Esophagus squamous epithelium (tissue), 5 donors: ENCODE data around the gene OSTF1. TPM values are rescaled to one million over a fixed set of nuclear protein-coding genes. Genes with fewer than 3 reads are reported as not detected.

Experiments
- DNase-seq: peaks from one replicate; lab custom pipeline; 2025; lab: John Stamatoyannopoulos, UW
- H3K27ac ChIP-seq, 4 donors: fragments of 200-600 bp; sonication (generic); one replicate each; pipeline ENCODE4 v1.5.1; 2016 to 2019; ENCODE audit warnings: mild to moderate bottlenecking in 1 of 4
- H3K27me3 ChIP-seq, 4 donors: fragments of 200-600 bp; sonication (generic); 1 replicate in 3 of 4; 2 replicates in 1 of 4; pipeline versions ENCODE4 v1.5.1 to v1.6.0; 2017 to 2021; ENCODE audit warnings: antibody characterized with exemption in 1 of 4
- H3K36me3 ChIP-seq, 3 donors: fragments of 200-600 bp; sonication (generic); one replicate each; pipeline ENCODE4 v1.5.1; 2016 to 2019
- H3K4me1 ChIP-seq, 3 donors: fragments of 200-600 bp; sonication (generic); one replicate each; pipeline ENCODE4 v1.5.1; 2017 to 2019
- H3K4me3 ChIP-seq, 4 donors: fragments of 200-600 bp; sonication (generic); 1 replicate in 3 of 4; 2 replicates in 1 of 4; pipeline ENCODE4 v1.5.1; 2016 to 2019; ENCODE audit warnings: mild to moderate bottlenecking in 2 of 4, moderate library complexity in 1 of 4
- H3K9me3 ChIP-seq, 3 donors: fragments of 200-600 bp; sonication (generic); one replicate each; pipeline ENCODE4 v1.5.1; 2016 to 2019
- CTCF ChIP-seq, 6 experiments: fragments of 450-650 bp in 4 of 6; fragments of 200-600 bp in 2 of 6; sonication (generic) in 2 of 6; IDR thresholded peaks; one replicate each; pipeline ENCODE4 v1.5.1; 2016 to 2019; ENCODE audit warnings: antibody characterized with exemption in 6 of 6, mild to moderate bottlenecking in 4 of 6, moderate library complexity in 4 of 6
- POLR2A ChIP-seq, 4 donors: fragments of 450-650 bp; IDR thresholded peaks; one replicate each; pipeline ENCODE4 v1.6.1; 2017; ENCODE audit warnings: antibody characterized with exemption in 4 of 4, mild to moderate bottlenecking in 4 of 4, moderate library complexity in 3 of 4
- WGBS, 2 donors: methylation state at CpG; one replicate each; pipeline ENCODE4 v1.1.5; 2018; 5-methylcytosine and 5-hydroxymethylcytosine counted together
- intact Hi-C: fragments of 100-400 bp; cut with DNase I; formaldehyde crosslinking; loops from one replicate; pipeline ENCODE4 v1.15.0; 2022
- total RNA-seq, 4 donors: library from RNA; depleted of rRNA; stranded (reverse); fragments of >200 nt; gene quantifications; one replicate each; pipeline ENCODE4 v1.1.0, GENCODE V29; 2016
- donor health status: DM: yes; HTN: yes; CAD: no.

Gene OSTF1
- total RNA-seq, result 100 to 1,000 TPM in 2 of 4 donors, 10 to 100 TPM in 2; 70.1 to 100 (median 86.0) TPM

GRCh38 chr9:75087824-75088645, at the start of gene OSTF1, which contains the start of gene NMRK1:
OSTF1 (plus strand) TSS chr9:75088514; CDS start chr9:75088693, 179 bp downstream.
NMRK1 (minus strand) TSS chr9:75088155; CDS start chr9:75083115, 5,040 bp downstream.
- no peaks in the 10 kb centered on the region for H3K36me3 ChIP-seq
- H3K27me3 ChIP-seq, result no peaks in the 10 kb centered on the region
- intact Hi-C loops, result no loop called here
- H3K9me3 ChIP-seq, result no peaks in the 10 kb centered on the region
- TF ChIP-seq CTCF (IDR thresholded peaks at IDR 0.05), result peak in 1 of 6 experiments; percentile 13
- peak in 3 of 4 donors; percentile 87 to 96 (median 96) for TF ChIP-seq POLR2A (IDR thresholded peaks at IDR 0.05)
- peak; percentile 76 for DNase-seq
- peaks cover 26 to 82% (median 44%) of the 10 kb centered on the region in 3 donors for H3K4me1 ChIP-seq
- WGBS, 2 donors, result 0% methylated on average over 17 of the region's 93 CpGs; no CpG with 5 or more reads in 1 of the 2 donors
- H3K27ac ChIP-seq, result peak within 1 kb of the TSS; percentile 95 to 100 (median 100)
- H3K4me3 ChIP-seq, result peak within 1 kb of the TSS; percentile 75 to 96 (median 94)

GRCh38 chr9:75039009-75039408, 49.3 kb upstream of the OSTF1 start:
- no peaks in the 10 kb centered on the region for H3K36me3 ChIP-seq

GRCh38 chr9:75039801-75040200, 48.5 kb upstream of the OSTF1 start:
- Histone ChIP-seq H3K9me3 (no peaks in the 10 kb centered on the region), H3K4me1 (no peaks in the 10 kb centered on the region), H3K27ac (no peak overlapping the region), H3K27me3 (peaks cover 0 to 4% (median 0%) of the 10 kb centered on the region in 4 donors), H3K36me3 (no peaks in the 10 kb centered on the region), H3K4me3 (no peak overlapping the region)
- no peak for TF ChIP-seq CTCF (IDR thresholded peaks at IDR 0.05)
- no peak for TF ChIP-seq POLR2A (IDR thresholded peaks at IDR 0.05)
- no peak for DNase-seq
- intact Hi-C loops, result no loop called here
- 65 to 68% methylated on average over 3 of the region's 3 CpGs for WGBS, 2 donors

More at GRCh38 chr9:75039009-75039408, 49.3 kb upstream of the OSTF1 start:
- H3K4me1 ChIP-seq, result no peaks in the 10 kb centered on the region
- H3K4me3 ChIP-seq, result no peak overlapping the region
- H3K27ac ChIP-seq, result peak overlapping the region in 1 of 4 donors; percentile 25
- 48 to 55% methylated on average over 3 of the region's 3 CpGs for WGBS, 2 donors
- no peak for TF ChIP-seq POLR2A (IDR thresholded peaks at IDR 0.05)
- no peak for TF ChIP-seq CTCF (IDR thresholded peaks at IDR 0.05)
- no peaks in the 10 kb centered on the region for H3K9me3 ChIP-seq
- DNase-seq, result no peak
- intact Hi-C loops, result no loop called here
- H3K27me3 ChIP-seq, result peaks cover 0 to 4% (median 0%) of the 10 kb centered on the region in 4 donors

GRCh38 chr9:75041041-75041440, 47.3 kb upstream of the OSTF1 start:
- intact Hi-C loops, result no loop called here
- H3K4me1 ChIP-seq, result no peaks in the 10 kb centered on the region
- H3K4me3 ChIP-seq, result no peak overlapping the region
- no peak overlapping the region for H3K27ac ChIP-seq
- no peak for TF ChIP-seq POLR2A (IDR thresholded peaks at IDR 0.05)
- TF ChIP-seq CTCF (IDR thresholded peaks at IDR 0.05), result no peak
- no peaks in the 10 kb centered on the region for H3K36me3 ChIP-seq
- WGBS, 2 donors, result 22 to 31% methylated on average over 1 of the region's 1 CpG
- no peak for DNase-seq
- H3K27me3 ChIP-seq, result no peaks in the 10 kb centered on the region
- no peaks in the 10 kb centered on the region for H3K9me3 ChIP-seq

- no peak for DNase-seq
- TF ChIP-seq CTCF (IDR thresholded peaks at IDR 0.05) (no peak), POLR2A (IDR thresholded peaks at IDR 0.05) (no peak)
- Histone ChIP-seq H3K36me3 (no peaks in the 10 kb centered on the region), H3K9me3 (no peaks in the 10 kb centered on the region), H3K4me3 (no peak overlapping the region), H3K27me3 (no peaks in the 10 kb centered on the region), H3K4me1 (no peaks in the 10 kb centered on the region), H3K27ac (peak overlapping the region in 1 of 4 donors; percentile 13)
- intact Hi-C loops, result no loop called here
- WGBS, 2 donors, result 70 to 86% methylated on average over 2 to 3 of the region's 3 CpGs
These were observed 41.5 kb upstream of the OSTF1 start for GRCh38 chr9:75046725-75047345.
